8988T (cell line): ENCODE data around the gene CEACAM18.
"Not testable (repeated sequence)": the region's sequence is repeated elsewhere in the genome, so short reads cannot be mapped to it uniquely, and the experiment has no call there.

ENCODE experiments used
- DNase-seq: peaks from one replicate; pipeline ENCODE4 v3.0.0; 2011

The CEACAM18 gene

GRCh38 chr19:51500931-51501330 is 22.6 kb downstream of the CEACAM18 start:
- DNase-seq: not testable (repeated sequence)

DNA sequence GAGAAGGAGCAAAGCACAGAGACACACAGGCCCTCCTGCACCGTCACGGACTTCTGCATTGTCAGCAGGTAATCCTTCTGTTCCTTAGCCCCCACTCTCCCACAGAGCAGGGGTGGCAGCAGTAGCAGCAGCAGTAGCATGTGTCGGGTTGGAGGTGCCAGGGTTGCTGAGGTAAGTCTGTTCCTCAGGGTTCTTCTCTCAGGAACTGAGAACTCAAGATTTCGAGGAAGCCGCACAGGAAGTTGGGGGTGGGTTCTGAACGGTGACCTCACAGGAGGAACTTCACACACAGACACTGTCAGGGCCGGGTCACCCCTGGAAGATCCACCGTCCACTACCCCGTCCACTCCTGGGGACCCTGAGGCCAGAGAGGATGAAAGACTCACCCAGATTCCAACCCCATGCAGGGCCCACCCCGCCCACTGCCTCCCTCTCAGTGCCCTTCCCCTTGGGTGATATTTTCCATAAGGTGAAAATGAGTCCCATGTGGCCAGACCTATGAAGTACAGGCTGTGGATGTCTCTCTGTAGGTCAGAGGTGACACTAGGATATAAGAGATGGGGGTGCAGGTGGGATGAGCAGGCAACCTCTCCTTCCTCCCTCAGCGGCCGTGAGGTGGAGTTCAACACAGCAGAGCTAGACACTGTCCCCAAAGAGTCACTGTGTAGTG is 23.4 kb downstream of the CEACAM18 start, which contains the start of gene SIGLEC12:
Gene SIGLEC12, minus strand, starts transcription at position 207 of the 670 bp plus-strand sequence. Its CDS starts 67 bp downstream, at position 140.
- no peak for DNase-seq

GRCh38 chr19:51503286-51503817 is 25.0 kb downstream of the CEACAM18 start:
- DNase-seq: no peak

DNA sequence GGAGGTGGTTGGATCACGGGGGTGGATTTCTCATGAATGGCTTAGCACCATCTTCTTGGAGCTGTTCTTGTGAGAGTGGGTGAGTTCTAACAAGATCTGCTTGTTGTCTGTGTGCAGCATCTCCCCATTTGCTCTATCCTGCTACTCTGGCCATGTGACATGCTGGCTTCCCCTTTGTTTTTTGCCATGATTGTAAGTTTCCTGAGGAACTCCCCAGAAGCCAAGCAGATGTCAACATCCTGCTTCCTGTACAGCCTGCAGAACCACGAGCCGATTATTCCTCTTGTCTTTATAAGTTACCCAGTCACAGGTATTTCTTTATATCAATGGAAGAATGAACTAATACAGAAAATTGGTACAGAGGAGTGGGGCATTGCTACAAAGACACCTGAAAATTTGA is 25.6 kb downstream of the CEACAM18 start:
- DNase-seq: no peak

DNA sequence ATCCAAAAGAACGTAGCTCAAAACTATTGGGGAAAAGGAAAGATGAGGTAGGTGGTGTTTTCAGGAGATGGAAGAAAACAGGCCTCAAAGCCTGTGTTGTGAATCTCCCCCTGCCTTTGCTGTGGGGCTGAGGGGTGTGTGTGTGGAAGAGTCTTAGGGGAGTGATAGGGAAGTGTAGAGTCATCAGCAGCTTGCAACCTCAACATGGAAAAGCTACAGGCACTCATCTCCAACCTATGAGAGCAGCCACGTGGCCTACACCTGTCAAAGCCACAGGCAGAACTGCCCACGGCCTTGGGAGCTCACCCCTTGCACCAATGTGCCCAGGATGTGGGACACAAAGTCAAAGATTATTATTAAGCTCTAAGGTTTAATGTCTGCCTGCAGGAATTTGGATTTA is 27.6 kb downstream of the CEACAM18 start:
- DNase-seq: no peak

DNA sequence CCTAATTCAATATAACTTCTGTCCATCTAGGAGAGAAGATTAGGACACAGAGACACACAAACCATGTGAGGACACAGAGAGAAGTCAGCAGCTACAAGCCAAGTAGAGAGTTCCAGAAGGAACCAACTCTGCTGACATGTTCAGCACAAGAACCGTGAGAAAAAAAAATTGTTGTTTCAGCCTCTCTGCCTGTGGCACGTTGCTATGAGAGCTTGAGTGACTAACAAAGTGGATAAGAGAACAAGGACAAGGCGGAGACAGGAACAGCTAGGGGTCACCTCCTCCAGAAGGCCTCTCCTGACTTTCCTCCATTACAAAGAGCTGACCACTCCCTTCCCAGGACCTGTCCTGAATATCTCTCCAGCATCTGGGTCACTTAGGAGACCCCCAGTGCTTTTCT is 28.9 kb downstream of the CEACAM18 start:
- DNase-seq: no peak

DNA sequence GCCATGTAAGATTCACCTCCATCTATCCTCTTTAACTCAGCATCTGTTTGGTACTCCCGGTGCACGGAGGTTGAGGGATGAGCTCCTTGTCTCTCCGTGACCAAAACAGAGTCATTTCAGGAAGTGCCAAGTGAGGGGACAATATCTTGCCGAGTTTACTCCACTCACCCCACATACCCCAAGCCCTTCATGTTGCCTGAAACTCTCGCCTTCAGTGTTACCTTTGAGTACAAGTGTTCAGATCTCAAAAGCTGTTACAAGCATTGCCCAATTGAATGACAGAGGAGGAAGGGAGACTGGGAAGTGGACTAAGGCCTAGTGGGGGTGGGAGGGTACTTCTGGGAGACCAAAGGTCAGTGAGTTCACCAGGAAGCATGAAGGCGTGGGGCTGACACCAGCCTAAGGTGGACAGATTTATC is 29.3 kb downstream of the CEACAM18 start:
- DNase-seq: no peak

- DNase-seq: no peak
These were observed 29.9 kb downstream of the CEACAM18 start for GRCh38 chr19:51508059-51508733.

DNA sequence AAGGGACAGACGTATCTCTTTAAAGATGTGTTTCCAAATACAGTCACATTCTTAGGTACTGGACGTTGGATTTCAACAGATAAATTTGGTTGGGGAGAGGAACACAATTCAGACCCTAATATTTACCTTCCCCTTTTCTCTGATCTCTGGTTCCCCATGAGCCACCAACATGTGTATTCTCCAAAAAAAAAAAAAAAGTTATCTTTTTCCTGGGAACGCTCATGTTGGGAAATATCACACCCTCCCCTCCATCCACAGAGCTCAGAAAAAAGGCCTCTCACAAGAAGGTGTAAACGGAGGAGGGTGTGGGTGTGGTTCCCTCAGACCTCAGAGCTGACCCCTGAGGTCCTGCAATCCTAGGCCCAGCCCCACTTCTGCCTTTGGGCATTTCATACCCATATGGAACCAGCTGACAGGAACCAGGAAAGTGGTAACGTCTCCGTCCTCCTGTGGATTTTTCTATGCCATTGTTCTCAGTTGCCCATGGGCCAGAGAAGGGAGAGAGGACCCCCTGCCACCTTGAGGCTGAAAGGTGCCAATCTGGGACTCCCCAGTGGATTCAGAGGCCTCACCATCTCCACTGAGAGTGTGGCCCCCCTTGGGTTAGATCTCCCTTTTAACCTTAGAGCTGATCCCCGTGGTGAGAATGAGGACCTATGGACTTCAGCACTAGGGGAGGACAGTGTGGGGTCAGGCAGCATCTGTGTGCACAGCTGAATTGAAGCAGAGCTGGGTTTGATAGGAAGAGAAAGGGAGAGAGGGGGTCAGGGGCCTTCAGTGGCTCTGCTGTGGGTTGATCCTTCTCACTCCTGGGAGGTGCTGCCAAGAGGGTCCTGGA is 31.7 kb downstream of the CEACAM18 start:
- no peak for DNase-seq

GRCh38 chr19:51511353-51511752 is 33.0 kb downstream of the CEACAM18 start:
- DNase-seq: no peak

DNA sequence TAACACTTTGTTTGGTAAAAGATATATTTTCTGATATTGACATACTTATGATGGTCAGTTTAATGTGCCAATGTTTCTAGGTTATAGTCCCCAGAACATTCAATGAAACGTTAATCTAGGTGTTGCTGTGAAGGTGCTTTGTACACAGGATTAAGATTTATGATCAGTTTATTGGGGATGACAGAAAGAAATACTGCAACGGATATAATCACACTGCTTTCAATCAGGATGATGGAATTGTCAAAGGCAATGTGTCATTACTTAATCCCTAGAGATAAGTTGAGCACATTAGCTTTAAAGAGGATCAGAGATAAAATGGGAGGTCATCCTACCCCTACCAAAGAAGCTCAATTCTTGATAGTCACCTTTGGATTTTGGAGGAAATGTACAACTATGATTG is 35.6 kb downstream of the CEACAM18 start:
- DNase-seq: no peak

DNA sequence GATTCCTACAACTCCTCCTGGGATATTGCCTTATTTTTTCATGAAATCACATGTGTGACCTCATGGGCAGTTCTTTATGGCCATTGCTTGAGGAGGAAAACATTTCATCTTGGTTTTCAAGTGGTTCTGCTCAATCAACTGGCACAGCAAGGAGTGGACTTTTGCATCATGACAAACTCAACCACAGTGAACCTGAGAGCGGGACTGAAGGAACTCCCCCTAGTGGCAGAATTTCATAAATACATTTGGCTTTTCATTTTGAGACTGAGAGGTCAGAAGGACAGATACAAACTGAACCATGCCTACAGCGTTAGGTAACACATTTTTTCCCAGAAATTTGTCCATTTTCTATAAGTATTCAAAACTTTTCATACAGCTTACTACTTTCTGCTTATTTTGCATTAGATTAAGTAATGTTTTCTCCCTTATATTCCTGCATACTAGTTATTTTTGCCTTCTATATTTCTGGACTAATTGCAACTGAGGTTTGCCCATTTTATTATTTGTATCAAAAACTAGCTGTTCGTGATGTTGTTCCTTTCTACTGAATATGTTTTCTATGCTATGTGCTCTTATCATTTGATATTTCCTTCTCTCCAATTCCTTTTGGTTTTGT is 36.6 kb downstream of the CEACAM18 start:
- DNase-seq: no peak

DNA sequence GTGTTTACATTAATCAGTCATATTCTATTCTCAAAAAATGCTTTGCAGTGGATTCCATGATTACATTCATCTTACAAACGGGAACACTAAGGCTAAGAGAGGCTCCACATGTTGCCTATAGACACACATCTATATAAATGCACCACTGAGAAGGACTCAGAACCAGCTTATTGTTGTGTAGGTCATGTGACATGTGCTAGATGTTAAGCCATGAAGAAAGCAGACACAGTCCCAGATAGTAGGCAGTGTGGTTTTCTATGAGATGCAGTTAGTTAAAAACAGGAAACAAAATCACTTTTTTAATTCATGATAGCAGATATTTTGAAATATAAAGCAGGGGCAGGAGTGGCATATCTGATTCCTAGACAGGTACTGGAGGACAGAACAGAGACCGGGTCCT is 42.4 kb downstream of the CEACAM18 start:
- DNase-seq: no peak

DNA sequence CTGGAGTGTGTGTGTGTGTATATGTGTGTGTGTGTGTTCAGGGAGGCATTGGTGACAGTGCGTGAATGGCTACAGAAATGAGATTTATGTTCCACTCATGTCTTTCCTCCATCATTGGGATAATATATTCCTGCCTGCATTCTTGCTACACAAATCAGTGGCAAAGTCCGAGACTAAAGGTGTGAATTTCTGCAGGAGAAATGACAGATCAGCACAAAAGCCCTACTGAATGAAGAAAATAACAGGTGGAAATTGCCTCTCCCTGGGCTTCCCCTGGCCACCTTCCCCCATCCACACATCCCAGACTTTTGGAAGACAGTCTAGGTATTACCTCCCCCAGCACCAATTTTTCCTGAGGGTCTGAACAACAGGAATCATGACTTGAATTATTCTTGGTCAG is 43.0 kb downstream of the CEACAM18 start:
- DNase-seq: no peak

DNA sequence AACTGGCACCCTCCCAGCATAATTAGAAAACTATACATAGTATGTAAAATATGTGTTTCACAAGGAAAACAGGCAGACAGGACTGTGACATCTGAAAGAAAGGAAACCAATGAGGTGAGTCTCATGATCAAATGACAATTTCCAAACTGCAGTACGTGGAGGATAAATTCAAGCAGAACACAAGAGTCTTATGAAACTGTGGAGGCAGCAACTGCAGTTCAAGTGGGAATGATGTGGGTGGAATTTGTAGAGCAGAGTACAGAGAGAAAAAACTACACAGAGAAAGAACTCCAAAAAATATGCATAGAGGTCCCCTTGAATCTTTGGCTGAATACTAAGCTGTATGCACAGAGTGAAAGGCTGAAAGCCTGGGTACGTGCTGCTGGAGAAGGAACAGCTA is 43.4 kb downstream of the CEACAM18 start:
- DNase-seq: no peak

- DNase-seq: no peak
These were observed 46.4 kb downstream of the CEACAM18 start for GRCh38 chr19:51524666-51525264.

GRCh38 chr19:51525651-51526050 is 47.3 kb downstream of the CEACAM18 start:
- no peak for DNase-seq

- DNase-seq: no peak
These were observed 51.0 kb downstream of the CEACAM18 start for GRCh38 chr19:51529301-51529700.

DNA sequence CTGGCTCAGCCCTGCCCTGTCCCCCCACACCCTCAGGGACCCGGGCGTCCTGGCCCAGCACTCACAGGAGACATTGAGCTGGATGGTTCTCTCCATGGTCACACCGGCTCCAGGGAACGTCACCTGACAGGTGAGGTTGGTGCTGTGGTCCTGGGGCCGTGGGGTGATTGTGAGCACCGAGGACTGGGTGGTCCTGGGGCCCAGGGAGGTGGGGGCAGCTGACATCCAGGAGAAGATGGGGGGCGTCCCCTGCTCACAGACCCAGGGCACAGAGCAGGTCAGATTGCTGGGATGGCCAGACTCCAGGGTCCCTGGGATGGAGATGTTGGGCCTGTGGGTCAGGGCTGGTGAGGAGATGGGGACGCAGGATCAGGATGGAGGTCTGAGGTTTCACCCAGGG is 52.3 kb downstream of the CEACAM18 start:
- no peak for DNase-seq

DNA sequence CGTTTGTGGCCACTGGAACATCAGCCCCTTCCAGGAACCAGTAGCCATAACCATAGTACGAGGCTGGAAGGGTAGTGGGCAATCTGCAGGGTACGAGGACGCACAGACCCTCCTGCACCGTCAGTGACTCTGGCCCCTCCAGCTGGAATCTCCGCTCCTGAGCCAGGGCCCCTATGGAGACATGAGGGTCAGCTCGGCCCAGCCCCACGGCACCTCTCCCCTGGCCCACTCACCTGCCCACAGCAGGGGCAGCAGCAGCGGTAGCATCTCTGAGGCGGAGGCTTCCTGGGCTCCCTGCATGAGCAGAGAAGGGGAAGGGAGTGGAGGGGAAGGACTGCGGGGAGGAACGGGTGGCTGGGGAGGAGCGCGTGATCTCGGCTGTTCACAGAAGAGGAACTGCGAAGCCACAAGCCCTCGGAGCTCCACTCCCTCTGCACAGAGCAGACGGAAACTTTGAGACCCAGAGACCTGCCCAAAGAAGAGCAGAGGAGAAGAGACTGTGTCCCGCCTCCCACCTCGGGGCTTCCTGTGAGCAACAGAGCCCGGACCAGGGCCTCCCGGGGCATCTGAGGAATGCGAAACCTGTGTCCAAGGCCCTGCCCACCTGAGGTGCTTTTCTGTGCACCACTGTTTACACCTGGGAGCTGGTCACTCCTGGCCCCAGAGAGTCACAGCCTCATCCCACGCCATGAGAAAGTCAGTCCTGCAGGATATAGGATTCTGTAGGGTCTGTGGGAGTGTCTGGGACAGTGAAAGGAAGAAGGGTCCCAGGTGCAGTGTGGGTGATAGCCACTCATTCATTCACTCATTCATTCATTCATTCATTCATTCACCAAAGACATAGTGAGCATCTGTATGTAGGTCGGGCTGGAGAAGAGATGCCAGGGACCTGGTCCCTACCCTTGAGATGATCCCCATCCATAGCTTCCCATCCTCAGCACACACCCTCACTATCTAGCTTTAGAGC is 53.3 kb downstream of the CEACAM18 start, which contains the start of gene SIGLEC6:
Gene SIGLEC6, minus strand, starts transcription at position 322 of the 967 bp plus-strand sequence. Its CDS starts 22 bp downstream, at position 300.
- no peak for DNase-seq

GRCh38 chr19:51535535-51535934 is 57.2 kb downstream of the CEACAM18 start:
- no peak for DNase-seq
